Right ventricle myocardium inferior (tissue), 1 donor: ENCODE results near the gene VCAN. TPM values are rescaled to one million over a fixed set of nuclear protein-coding genes. Genes with fewer than 3 reads are reported as not detected.

Experiments used
- ATAC-seq: fragments of 200-7000 bp; cut with Tn5 transposase; one replicate; pipeline ENCODE4 v1.9.1; 2020; ENCODE audit warnings: mild to moderate bottlenecking, moderate library complexity
- DNase-seq: peaks from one replicate; pipeline ENCODE4 v3.0.0; 2021; ENCODE audit errors: missing footprints
- intact Hi-C: fragments of 100-400 bp; cut with DNase I; formaldehyde crosslinking; loops from one replicate; pipeline ENCODE4 v1.11.0; 2022
- total RNA-seq: library from RNA; stranded (reverse); fragmentation: NEBNext Ultra II Directional; extraction: Animal tissue kit (Norgen Biotek cat#: 25700); gene quantifications from one replicate; pipeline ENCODE4 v1.2.1, GENCODE V29; 2021
- donor health status: DM: no; HTN: yes; CAD: no; lungs with severe emphysema.

VCAN gene
- total RNA-seq, 1 donor from 2014 or later, result 41.2 TPM

DNA sequence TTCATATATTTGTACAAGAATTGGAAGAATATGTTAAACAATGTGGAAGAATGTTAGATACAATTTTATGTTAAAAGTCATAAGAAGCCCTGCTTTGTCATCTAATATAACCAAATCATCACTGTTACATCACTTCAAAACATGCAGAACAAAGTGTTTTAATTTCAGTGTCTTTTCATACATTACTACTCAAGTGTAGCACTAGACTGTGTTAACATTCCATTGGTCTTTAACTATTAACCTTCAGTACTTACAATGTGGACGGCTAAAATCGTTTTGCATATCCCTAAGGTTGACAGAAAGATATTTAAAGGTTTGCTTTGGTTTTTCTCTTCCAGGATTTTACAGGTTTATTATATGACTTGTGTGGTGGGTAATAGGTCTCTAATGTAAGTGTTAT lies 50.9 kb downstream of the VCAN start:
- no peak for ATAC-seq
- intact Hi-C loops, result no loop called here
- no peak for DNase-seq

DNA sequence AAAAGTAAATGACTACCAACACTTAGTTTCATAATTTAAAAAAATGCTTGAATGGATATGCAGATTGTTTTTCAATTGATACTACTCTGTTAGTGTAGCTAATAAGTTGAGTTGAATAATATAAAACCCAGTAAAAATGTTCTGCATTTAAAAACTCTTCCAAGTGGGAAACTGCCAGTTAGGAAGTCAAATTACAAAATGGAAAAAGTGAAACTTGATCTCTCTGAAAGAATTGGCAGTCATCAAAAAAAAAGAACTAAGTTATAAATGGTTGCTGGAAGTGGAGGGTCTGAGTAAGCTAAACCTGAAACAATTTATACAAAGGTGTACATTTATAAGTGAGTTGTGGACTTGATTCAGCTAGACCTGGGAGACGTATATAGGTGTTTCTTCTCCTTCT lies 52.4 kb downstream of the VCAN start:
- intact Hi-C loops, result no loop called here

DNA sequence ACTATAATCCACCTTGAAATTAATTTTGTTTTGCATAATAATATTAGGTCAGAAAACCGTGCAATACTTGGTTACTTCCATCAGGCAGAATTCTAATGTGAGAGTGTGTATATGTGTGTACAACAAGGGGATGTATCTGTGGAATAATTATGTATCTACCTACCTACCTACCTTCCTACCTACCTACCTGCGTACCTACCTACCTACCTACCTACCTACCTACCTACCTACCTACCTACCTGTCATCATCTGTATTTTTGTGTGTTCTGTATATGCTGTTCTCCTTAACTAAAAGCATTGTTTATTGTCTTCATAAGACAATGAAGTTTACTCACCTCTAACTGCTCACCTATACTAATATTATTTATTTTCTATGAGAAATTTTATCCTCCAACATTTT lies 52.8 kb downstream of the VCAN start:
- ATAC-seq, result no peak
- no peak for DNase-seq
- intact Hi-C loops, result no loop called here

More for the DNA sequence above, 52.4 kb downstream of the VCAN start:
- no peak for DNase-seq
- no peak for ATAC-seq

DNA sequence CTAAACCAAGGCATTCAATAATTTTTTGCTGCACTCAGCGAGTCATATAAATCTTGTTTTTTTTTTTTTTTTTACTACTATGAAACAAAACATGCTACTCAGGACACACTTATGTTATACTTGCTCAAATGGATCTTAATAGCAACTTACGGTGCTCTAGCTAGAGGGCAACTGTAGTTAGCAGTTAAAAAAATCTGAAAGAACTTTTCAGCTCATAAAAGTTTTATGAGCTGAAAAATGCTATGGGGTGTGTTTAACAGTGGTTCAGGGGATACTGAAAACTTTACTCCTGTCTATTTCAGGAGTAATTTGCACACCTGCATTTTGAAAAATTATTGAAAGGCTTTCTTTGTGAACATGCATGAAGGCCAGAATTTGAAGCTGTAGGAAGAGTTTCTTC lies 53.4 kb downstream of the VCAN start:
- ATAC-seq (no peak), DNase-seq (no peak)

DNA sequence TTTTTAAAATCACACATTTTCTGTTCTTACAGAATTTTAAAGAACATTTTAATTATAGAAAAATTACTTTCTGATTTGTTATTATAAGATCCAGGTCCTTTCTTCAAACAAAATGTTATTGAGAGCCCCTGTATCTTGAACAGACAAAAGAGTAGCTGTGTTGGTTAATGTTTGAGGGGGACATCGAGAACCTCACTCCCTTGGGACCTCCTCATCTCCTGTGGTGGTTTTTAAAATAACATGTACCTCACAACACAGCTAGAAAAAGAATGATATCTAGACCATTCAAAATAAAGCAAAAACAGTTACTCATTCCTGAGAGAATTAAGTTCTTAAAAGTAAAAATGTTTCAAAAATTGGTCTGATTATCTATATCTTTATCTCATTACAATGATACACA lies 54.7 kb downstream of the VCAN start:
- ATAC-seq, result no peak
- DNase-seq, result no peak
- intact Hi-C loops, result no loop called here

More for the DNA sequence above, 53.4 kb downstream of the VCAN start:
- intact Hi-C loops, result no loop called here

DNA sequence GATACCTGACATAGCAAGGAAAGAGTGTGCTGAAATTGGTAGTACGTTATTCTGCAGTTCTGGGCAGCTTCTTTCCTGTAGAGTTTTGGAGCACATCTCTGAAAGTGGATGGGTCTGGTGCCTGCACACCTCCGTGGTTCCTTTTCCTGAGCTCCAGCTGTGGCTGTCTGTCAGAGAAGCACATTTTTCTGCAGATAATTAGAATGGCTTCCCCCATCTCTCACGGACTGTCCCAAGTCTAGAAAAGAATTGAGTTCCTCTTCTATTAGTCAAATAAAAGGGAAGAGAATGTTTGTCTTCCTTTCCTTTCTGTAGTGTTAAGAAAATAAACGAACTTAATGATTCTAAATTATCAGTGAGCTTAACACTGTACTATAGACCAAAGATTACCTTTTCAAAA lies 55.7 kb downstream of the VCAN start:
- intact Hi-C loops, result no loop called here
- DNase-seq (no peak), ATAC-seq (no peak)

DNA sequence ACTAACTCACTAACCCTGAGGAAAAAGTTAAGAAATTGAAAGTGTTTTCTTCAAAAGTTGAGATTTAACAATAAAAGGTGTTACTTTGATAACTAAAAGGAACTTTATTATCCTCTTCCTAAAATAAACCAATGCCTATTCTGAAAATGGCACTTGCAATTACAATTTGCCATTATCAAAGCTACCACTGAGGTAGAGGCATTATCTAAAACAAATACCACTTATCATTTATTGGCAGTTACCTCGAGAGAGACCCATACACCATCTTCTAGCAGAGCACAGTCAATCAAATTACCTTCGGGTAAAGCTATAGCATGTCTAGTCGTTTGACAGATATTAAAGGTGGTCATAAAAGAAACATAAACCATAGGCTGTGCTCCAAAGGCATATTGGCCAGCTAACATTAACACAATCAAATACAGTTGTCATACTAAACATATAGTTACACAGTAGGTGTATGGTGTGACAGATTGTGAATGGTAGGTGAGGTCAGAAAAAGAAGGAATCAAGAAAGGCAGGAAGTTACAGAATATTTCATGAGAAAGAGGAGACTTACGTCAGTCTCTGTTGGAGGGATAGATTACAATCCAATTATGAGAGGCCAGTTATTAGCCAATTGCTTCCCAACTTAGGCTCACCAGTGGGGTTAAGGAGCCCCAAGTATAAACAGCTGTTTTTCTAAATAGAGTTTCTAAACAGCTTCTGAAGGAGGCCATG lies 56.3 kb downstream of the VCAN start:
- intact Hi-C loops, result no loop called here
- DNase-seq (no peak), ATAC-seq (no peak)

DNA sequence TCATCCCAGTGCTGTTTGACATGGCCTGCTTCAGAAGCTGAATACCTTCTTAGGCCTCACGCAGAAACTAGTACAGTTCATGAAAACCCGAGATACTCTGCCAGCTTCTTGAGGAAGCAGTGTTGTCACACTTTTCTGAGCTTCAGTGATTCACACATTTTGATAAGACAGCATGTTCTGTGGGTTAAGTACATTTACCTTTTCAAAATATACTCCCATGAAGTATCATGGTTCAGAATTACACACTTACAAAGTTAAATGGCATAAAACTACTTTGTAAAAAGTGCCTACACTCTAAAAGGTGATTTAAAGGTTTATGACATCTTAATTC lies 56.9 kb downstream of the VCAN start:
- intact Hi-C loops, result no loop called here
- DNase-seq (no peak), ATAC-seq (no peak)

DNA sequence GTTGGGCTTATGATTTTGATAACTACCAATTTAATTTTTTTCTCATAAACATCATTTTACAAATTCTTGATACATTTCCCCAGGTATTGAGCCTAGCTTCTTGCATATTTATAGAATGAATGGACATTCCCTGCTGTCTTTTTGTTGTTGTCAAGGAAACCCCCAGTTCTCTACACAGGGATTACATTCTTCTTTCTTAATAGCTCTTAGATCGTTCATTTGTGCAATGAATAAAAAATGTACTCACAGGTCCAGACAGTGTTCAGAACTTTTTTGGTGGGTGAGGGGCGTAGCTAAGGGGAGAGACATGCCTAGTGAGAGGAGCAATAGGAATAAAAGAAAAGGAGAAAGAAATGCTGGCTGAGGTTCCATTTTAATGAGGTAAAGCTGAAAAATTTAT lies 58.6 kb downstream of the VCAN start:
- intact Hi-C loops, result no loop called here
- DNase-seq (no peak), ATAC-seq (no peak)

DNA sequence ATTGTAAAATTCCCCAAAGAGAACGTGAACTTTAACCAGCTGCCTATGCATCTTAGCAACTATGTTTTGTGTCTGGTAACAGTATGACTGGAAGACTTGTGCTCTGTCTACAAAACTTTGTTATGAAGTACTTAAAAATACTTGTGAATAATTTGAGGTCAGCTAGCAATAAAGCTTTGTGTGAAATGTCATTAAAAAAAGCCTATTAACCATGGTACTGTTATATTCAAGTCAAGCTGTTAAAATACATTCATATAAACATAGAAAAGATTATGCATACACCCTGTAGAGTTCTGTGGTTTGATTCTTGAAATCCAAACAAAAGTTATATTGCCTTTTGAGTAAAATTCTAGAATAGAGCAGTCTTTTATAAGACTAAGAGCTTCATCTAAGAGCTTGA lies 60.1 kb downstream of the VCAN start:
- ATAC-seq (no peak), DNase-seq (no peak)
- intact Hi-C loops, result no loop called here

DNA sequence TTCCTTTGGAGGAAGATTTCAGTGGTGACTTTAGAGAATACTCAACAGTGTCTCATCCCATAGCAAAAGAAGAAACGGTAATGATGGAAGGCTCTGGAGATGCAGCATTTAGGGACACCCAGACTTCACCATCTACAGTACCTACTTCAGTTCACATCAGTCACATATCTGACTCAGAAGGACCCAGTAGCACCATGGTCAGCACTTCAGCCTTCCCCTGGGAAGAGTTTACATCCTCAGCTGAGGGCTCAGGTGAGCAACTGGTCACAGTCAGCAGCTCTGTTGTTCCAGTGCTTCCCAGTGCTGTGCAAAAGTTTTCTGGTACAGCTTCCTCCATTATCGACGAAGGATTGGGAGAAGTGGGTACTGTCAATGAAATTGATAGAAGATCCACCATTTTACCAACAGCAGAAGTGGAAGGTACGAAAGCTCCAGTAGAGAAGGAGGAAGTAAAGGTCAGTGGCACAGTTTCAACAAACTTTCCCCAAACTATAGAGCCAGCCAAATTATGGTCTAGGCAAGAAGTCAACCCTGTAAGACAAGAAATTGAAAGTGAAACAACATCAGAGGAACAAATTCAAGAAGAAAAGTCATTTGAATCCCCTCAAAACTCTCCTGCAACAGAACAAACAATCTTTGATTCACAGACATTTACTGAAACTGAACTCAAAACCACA lies 67.4 kb downstream of the VCAN start:
- intact Hi-C loops, result no loop called here
- no peak for DNase-seq
- no peak for ATAC-seq

DNA sequence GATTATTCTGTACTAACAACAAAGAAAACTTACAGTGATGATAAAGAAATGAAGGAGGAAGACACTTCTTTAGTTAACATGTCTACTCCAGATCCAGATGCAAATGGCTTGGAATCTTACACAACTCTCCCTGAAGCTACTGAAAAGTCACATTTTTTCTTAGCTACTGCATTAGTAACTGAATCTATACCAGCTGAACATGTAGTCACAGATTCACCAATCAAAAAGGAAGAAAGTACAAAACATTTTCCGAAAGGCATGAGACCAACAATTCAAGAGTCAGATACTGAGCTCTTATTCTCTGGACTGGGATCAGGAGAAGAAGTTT lies 67.9 kb downstream of the VCAN start:
- no peak for ATAC-seq
- no peak for DNase-seq
- intact Hi-C loops, result no loop called here

DNA sequence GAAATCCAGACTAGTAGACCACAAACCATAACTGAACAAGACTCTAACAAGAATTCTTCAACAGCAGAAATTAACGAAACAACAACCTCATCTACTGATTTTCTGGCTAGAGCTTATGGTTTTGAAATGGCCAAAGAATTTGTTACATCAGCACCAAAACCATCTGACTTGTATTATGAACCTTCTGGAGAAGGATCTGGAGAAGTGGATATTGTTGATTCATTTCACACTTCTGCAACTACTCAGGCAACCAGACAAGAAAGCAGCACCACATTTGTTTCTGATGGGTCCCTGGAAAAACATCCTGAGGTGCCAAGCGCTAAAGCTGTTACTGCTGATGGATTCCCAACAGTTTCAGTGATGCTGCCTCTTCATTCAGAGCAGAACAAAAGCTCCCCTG lies 68.6 kb downstream of the VCAN start:
- DNase-seq (no peak), ATAC-seq (peak; percentile 64)
- intact Hi-C loops, result no loop called here

DNA sequence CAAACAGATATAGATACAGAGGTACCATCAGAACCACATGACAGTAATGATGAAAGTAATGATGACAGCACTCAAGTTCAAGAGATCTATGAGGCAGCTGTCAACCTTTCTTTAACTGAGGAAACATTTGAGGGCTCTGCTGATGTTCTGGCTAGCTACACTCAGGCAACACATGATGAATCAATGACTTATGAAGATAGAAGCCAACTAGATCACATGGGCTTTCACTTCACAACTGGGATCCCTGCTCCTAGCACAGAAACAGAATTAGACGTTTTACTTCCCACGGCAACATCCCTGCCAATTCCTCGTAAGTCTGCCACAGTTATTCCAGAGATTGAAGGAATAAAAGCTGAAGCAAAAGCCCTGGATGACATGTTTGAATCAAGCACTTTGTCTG lies 69.2 kb downstream of the VCAN start:
- intact Hi-C loops, result no loop called here
- ATAC-seq, result peak; percentile 32
- DNase-seq, result no peak

DNA sequence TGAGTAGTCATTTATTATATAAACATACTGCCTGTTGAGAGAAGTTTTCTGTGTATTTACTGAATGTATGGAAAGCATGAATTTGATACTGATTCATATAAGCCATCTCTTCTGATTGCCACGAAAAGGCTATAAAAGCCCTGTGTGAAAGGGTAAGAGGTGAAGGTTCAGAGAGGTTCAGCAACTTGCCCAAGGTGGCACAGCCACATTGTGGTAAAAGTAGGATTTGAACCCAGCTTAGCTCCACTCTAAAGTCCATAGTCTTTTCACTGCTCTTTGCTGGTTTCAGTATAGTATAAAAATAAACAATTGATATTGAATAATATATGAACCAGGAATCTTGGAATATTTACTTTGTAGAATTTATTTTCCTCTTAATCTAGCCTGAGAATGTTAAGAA lies 71.3 kb downstream of the VCAN start:
- ATAC-seq (no peak), DNase-seq (no peak)
- intact Hi-C loops, result no loop called here

DNA sequence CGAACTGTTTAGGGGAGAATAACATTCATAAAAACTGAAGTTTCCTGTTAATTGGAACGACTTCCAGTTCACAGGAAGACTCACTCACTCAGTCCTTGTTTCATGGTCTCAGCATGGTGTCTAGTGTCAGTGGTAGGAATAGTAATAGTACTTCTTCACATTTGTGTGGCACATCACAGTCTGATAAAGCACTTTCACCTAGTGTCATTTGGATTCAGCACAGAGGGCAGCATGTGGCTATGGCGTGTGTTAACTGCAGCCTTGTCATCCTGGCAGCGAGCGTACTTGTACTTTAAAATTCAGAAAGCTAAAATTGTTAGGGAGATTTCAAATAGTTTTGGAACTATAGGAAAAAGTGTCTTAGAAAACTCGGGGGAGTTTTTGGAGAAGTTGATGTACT lies 72.4 kb downstream of the VCAN start:
- intact Hi-C loops, result no loop called here
- ATAC-seq, result no peak
- DNase-seq, result no peak

DNA sequence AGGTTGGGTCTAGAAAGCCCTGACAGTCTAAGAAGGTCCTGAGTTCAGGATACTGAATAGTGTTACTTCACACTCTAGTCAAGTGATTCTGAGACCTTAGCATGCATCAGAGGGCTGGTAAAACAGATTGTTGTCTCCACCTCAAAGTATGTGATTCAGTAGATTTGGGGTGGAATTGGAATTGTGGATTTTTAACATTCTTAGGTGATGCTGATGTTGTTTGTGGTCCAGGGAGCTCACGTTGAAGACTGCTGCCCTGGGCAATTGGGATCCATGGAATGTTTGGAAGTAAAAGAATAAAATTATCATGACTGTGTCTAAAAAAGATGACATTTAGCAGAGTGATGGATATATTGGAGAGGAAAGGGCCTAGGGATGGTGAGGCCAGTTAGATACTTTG lies 75.6 kb downstream of the VCAN start:
- ATAC-seq, result no peak
- intact Hi-C loops, result no loop called here
- DNase-seq, result no peak

DNA sequence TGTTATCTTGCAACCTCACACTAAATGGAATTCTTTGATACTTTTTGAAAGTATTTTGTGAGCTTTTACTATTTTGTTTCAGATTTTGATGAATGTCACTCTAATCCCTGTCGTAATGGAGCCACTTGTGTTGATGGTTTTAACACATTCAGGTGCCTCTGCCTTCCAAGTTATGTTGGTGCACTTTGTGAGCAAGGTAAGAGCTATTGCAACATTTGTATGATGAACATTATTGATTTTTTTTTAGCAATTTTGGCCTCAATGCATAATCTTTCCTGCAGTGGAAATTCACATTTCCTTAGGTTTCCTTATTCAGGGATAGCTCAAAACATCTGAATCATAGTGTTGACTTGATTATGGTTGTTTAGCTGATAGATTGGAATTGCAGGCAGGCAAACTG lies 76.3 kb downstream of the VCAN start:
- intact Hi-C loops, result no loop called here
- no peak for DNase-seq
- ATAC-seq, result no peak

DNA sequence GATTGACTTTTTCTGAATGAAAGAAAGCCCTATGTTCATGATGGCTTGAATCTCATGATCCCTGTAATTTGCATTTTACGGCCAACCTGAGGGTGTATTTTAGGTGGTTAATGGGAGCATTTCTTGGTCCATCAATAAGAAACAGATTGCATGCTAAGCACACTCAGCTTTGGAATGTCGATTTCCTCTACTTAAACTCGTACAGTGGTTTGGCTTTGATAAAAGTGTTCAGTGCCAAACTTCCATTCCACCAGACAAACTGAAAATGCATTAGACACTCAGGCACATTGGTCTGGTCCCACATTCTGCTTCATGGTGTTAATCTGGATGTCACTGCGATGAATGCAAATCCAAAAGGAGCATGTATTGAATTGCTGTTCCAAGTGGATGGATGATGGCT lies 77.0 kb downstream of the VCAN start:
- intact Hi-C loops, result no loop called here
- no peak for DNase-seq
- no peak for ATAC-seq

DNA sequence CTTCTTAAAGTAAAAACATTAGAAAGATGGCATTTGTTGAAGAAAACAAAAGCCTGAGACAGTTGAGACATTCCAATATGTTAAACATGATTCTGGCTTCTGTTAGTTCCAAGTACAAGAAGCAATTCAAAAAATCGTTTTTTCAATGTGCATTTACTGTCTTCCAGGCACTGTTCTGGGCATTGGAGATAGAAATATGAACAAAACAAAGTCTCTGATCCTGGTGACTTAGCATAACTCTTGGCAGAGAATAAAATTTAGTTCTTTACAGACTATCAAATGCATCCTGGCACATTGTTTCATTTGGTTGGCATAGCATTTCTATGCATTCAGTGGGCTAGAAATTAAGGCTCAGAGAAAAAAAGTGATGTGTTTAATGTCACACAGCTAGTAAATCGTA lies 77.5 kb downstream of the VCAN start:
- DNase-seq (no peak), ATAC-seq (no peak)
- intact Hi-C loops, result no loop called here

DNA sequence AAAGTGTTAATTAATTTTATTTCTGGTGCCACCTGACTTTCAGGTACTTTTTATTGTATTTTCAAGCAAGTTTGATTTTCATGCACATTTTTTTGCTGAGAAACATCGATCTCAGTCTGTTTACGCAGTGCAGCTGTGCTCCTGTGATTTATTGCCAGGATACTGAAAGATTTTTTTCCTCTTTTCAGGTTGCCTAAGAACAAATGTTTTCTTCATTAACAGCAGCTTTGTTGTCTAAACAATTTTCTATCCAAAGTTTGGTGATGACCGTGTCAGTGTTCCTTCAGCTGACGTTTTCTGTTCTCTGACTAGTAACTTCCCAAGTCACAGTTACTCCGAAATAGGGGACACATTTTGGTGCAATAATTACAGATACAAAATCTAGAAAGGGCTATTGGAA lies 78.1 kb downstream of the VCAN start:
- DNase-seq (no peak), ATAC-seq (no peak)
- intact Hi-C loops, result no loop called here
